H54 (cell line): ENCODE measurements around the gene SLC35F1.
"Not testable (repeated sequence)": the region's sequence is repeated elsewhere in the genome, so short reads cannot be mapped to it uniquely, and the experiment has no call there.

Experiments
- DNase-seq: peaks from one replicate; pipeline ENCODE4 v3.0.0; 2011; ENCODE audit warnings: low spot score, mixed read lengths; ENCODE audit not compliant: insufficient read length
- FAIRE-seq: peaks from 3 replicates; lab custom pipeline; 2011; peaks lifted over from hg19 to GRCh38; lab: Jason Lieb, UNC
- POLR2A ChIP-seq: IDR thresholded peaks from 2 replicates; pipeline ENCODE4 v1.6.1; 2011; ENCODE audit warnings: low read depth, mild to moderate bottlenecking, low read length

The SLC35F1 gene

GRCh38 chr6:117938311-117938995 lies 31.4 kb downstream of the SLC35F1 start:
- DNase-seq (no peak), FAIRE-seq (no peak)
- no peak for TF ChIP-seq POLR2A

- FAIRE-seq, result no peak
- DNase-seq, result no peak
These were observed 40.2 kb downstream of the SLC35F1 start for GRCh38 chr6:117947234-117947633.

GRCh38 chr6:117951783-117952182 lies 44.7 kb downstream of the SLC35F1 start:
- TF ChIP-seq POLR2A, result no peak
- FAIRE-seq (no peak), DNase-seq (no peak)

More at GRCh38 chr6:117947234-117947633, 40.2 kb downstream of the SLC35F1 start:
- TF ChIP-seq POLR2A, result no peak

GRCh38 chr6:117955684-117956256 lies 48.7 kb downstream of the SLC35F1 start:
- no peak for FAIRE-seq
- TF ChIP-seq POLR2A, result no peak
- DNase-seq, result no peak

- TF ChIP-seq POLR2A, result no peak
- FAIRE-seq (no peak), DNase-seq (no peak)
These were observed 49.3 kb downstream of the SLC35F1 start for GRCh38 chr6:117956386-117956785.

GRCh38 chr6:117958536-117958935 lies 51.5 kb downstream of the SLC35F1 start:
- DNase-seq (no peak), FAIRE-seq (no peak)
- no peak for TF ChIP-seq POLR2A

GRCh38 chr6:117960877-117961276 lies 53.8 kb downstream of the SLC35F1 start:
- no peak for TF ChIP-seq POLR2A
- DNase-seq (no peak), FAIRE-seq (no peak)

GRCh38 chr6:117961301-117961700 lies 54.2 kb downstream of the SLC35F1 start:
- FAIRE-seq, result no peak
- no peak for TF ChIP-seq POLR2A
- DNase-seq, result no peak

- not testable (repeated sequence) for DNase-seq, FAIRE-seq
These were observed 58.7 kb downstream of the SLC35F1 start for GRCh38 chr6:117965763-117966162.

- no peak for FAIRE-seq
- TF ChIP-seq POLR2A, result no peak
These were observed 64.6 kb downstream of the SLC35F1 start for GRCh38 chr6:117971637-117972036.

GRCh38 chr6:117974914-117975627 lies 68.0 kb downstream of the SLC35F1 start:
- FAIRE-seq, result no peak
- no peak for DNase-seq
- no peak for TF ChIP-seq POLR2A

More at GRCh38 chr6:117971637-117972036, 64.6 kb downstream of the SLC35F1 start:
- DNase-seq, result no peak

GRCh38 chr6:117976030-117976651 lies 69.1 kb downstream of the SLC35F1 start:
- no peak for TF ChIP-seq POLR2A
- FAIRE-seq (peak; percentile 43), DNase-seq (no peak)

GRCh38 chr6:117985916-117986315 lies 78.9 kb downstream of the SLC35F1 start:
- FAIRE-seq (no peak), DNase-seq (no peak)
- no peak for TF ChIP-seq POLR2A

GRCh38 chr6:117986396-117986795 lies 79.3 kb downstream of the SLC35F1 start:
- FAIRE-seq, result no peak
- TF ChIP-seq POLR2A, result no peak
- no peak for DNase-seq
